HepG2 (cell line): ENCODE measurements around the gene MIEF1. TPM values are rescaled to one million over a fixed set of nuclear protein-coding genes. Genes with fewer than 3 reads are reported as not detected.

Experiments
- ATAC-seq: fragments of 200-7000 bp; cut with Tn5 transposase; 3 replicates; pipeline ENCODE4 v1.9.1; 2020; ENCODE audit warnings: mild to moderate bottlenecking, moderate library complexity
- BruUV-seq: library from RNA; stranded (reverse); fragments of 400-500 nt; replicated peaks from 2 replicates; lab custom pipeline; 2021; lab: Mats Ljungman, UMichigan
- CTCF ChIA-PET: fragments of 300-600 bp; formaldehyde crosslinking; extraction: SDS; loops from one replicate; lab custom pipeline; 2021; ENCODE audit warnings: low total read pairs, inconsistent platforms, low intra/inter-chr PET ratio; lab: Yijun Ruan, JAX
- POLR2A ChIA-PET: fragments of 350-600 bp; sonication (Branson Sonifier 250); formaldehyde crosslinking; loops from one replicate; lab custom pipeline; 2020; ENCODE audit warnings: antibody characterized with exemption, inconsistent platforms; lab: Yijun Ruan, JAX
- DNase-seq: peaks from one replicate; pipeline ENCODE4 v3.0.0-alpha.2; 2015; ENCODE audit warnings: low spot score
- FAIRE-seq: peaks from 3 replicates; lab custom pipeline; 2011; peaks lifted over from hg19 to GRCh38; lab: Jason Lieb, UNC
- H2AFZ ChIP-seq: one replicate; pipeline ENCODE4 v1.6.1; 2011; ENCODE audit warnings: low read length, inconsistent platforms
- H3K27ac ChIP-seq: fragments of 300-600 bp; 3 replicates; pipeline ENCODE4 v1.8.0; 2011; ENCODE audit warnings: mixed run types, mild to moderate bottlenecking, mixed read lengths, low read length, inconsistent platforms; ENCODE audit not compliant: insufficient read depth; ENCODE audit errors: extremely low read length
- H3K27me3 ChIP-seq, 2 experiments: fragments of 200-600 bp in 1 of 2; 2 replicates in 1 of 2; 3 replicates in 1 of 2; pipeline versions ENCODE4 v1.6.0 to v1.8.0; 2011; ENCODE audit warnings: low read length in 2 of 2, mild to moderate bottlenecking in 2 of 2, moderate library complexity in 2 of 2, inconsistent platforms in 1 of 2; ENCODE audit not compliant: insufficient read depth in 2 of 2, control insufficient read depth in 1 of 2
- H3K36me3 ChIP-seq, 2 experiments: fragments of 200-600 bp in 1 of 2; replicated peaks in 1 of 2; 2 replicates in 1 of 2; 3 replicates in 1 of 2; pipeline versions ENCODE4 v1.5.1 to v1.8.0; 2011; ENCODE audit warnings: low read length in 2 of 2, inconsistent platforms in 1 of 2; ENCODE audit not compliant: insufficient read depth in 2 of 2, control insufficient read depth in 1 of 2
- H3K4me1 ChIP-seq: 2 replicates; pipeline ENCODE4 v1.5.1; 2012; ENCODE audit warnings: low read length, inconsistent platforms; ENCODE audit not compliant: insufficient read depth
- H3K4me2 ChIP-seq: 2 replicates; pipeline ENCODE4 v1.6.0; 2011; ENCODE audit warnings: low read depth, low read length, inconsistent platforms
- H3K4me3 ChIP-seq, 3 experiments: fragments of 200-600 bp in 1 of 3; sonication (generic), shearing (Covaris generic) in 1 of 3; replicated peaks in 1 of 3; 2 replicates each; pipeline ENCODE4 v1.5.1; 2011 to 2016; ENCODE audit warnings: low read length in 3 of 3, inconsistent platforms in 2 of 3, low read depth in 2 of 3, mild to moderate bottlenecking in 2 of 3, control low read depth in 1 of 3, mixed read lengths in 1 of 3; ENCODE audit not compliant: insufficient read depth in 1 of 3
- H3K79me2 ChIP-seq: one replicate; pipeline ENCODE4 v1.6.1; 2011; ENCODE audit warnings: low read length, inconsistent platforms; ENCODE audit not compliant: insufficient read depth
- H3K9ac ChIP-seq: 2 replicates; pipeline ENCODE4 v1.6.0; 2011; ENCODE audit warnings: mild to moderate bottlenecking, low read depth, low read length, inconsistent platforms; ENCODE audit not compliant: insufficient read depth
- H3K9me3 ChIP-seq: 2 replicates; pipeline ENCODE4 v1.5.1; 2012; ENCODE audit warnings: mild to moderate bottlenecking, low read length
- H4K20me1 ChIP-seq: 2 replicates; pipeline ENCODE4 v1.6.0; 2011; ENCODE audit warnings: inconsistent platforms, mild to moderate bottlenecking, low read length, moderate library complexity; ENCODE audit not compliant: insufficient read depth
- ATM ChIP-seq: fragments of 450-650 bp; IDR thresholded peaks from 2 replicates; pipeline ENCODE4 v1.7.1; 2017; ENCODE audit warnings: mild to moderate bottlenecking, borderline replicate concordance
- NFKB2 ChIP-seq: sonication (generic); formaldehyde crosslinking; IDR thresholded peaks from 2 replicates; pipeline ENCODE4 v1.4.0; 2020; ENCODE audit warnings: missing genetic modification reagents, borderline replicate concordance
- NR0B2 ChIP-seq: sonication (generic); formaldehyde crosslinking; IDR thresholded peaks from 2 replicates; pipeline ENCODE4 v1.4.0; 2020; ENCODE audit warnings: mild to moderate bottlenecking, missing genetic modification reagents
- POGK ChIP-seq: sonication (generic); formaldehyde crosslinking; conservative IDR thresholded peaks from 2 replicates; pipeline ENCODE4 v1.8.0; 2022; ENCODE audit warnings: mild to moderate bottlenecking, moderate library complexity, missing genetic modification reagents
- WGBS: methylation state at CpG from one replicate; pipeline ENCODE4 v1.1.6; 2017; ENCODE audit warnings: low lambda C conversion rate; 5-methylcytosine and 5-hydroxymethylcytosine counted together
- in situ Hi-C: cut with HindIII; loops from 2 replicates; pipeline ENCODE4 v1.10.0; 2017; ENCODE audit warnings: low pct_unique_long_range_greater_than_20kb; ENCODE audit not compliant: extremely low pct_ligation_motif_present
- intact Hi-C: fragments of 100-400 bp; cut with micrococcal nuclease; formaldehyde crosslinking; loops from one replicate; pipeline ENCODE4 v1.10.0; 2022; ENCODE audit not compliant: unreplicated experiment
- polyA plus RNA-seq, 8 experiments: library from polyadenylated mRNA; depleted of rRNA in 3 of 8; stranded (reverse) in 7 of 8; unstranded in 1 of 8; fragments of >200 nt; fragmentation: Illumina TruSeq in 4 of 8; extraction: Trizol in 4 of 8; gene quantifications; 2 replicates each; pipeline versions ENCODE4 v1.2.1 to v1.2.3, GENCODE V29; 2011 to 2016; ENCODE audit warnings: low read depth in 4 of 8, missing spikeins in 1 of 8, mixed read lengths in 1 of 8; ENCODE audit not compliant: insufficient read depth in 1 of 8
- total RNA-seq, 5 experiments: library from RNA; depleted of rRNA; stranded (reverse); fragments of >200 nt; fragmentation: Illumina TruSeq; extraction: Trizol; gene quantifications; 2 replicates each; pipeline ENCODE4 v1.2.3, GENCODE V29; 2016; ENCODE audit warnings: low read depth in 1 of 5

MIEF1 gene
- total and polyA plus RNA-seq, 2 of the 13 experiments (the other 11 are each of a cell fraction or from before 2014, with no cell fraction given): 21.7 to 34.8 TPM

- in situ Hi-C loops: no loop called here
- peak overlapping the region; percentile 16 for H3K27ac ChIP-seq
Measured at GRCh38 chr22:39525658-39525975, 23.5 kb downstream of the MIEF1 start.

More at GRCh38 chr22:39525658-39525975, 23.5 kb downstream of the MIEF1 start:
- CTCF ChIA-PET: no interaction called here
- no peak overlapping the region for H2AFZ ChIP-seq
- peaks cover 16 to 40% of the 10 kb centered on the region in 2 experiments for H3K36me3 ChIP-seq
- H3K79me2 ChIP-seq: peaks cover 29% of the 10 kb centered on the region
- FAIRE-seq (no peak), ATAC-seq (peak; percentile 0; the same call in 1 of the 3 replicates), DNase-seq (no peak)
- no peak overlapping the region for H3K4me2 ChIP-seq
- POLR2A ChIA-PET: interaction anchor here (0.9 to 11.2 kb wide), 3 partner anchors 26 to 519 kb away, joined by 3 to 167 read pairs (median 3); partner anchors contain the start of genes MIEF1 and TAB1
- H3K9ac ChIP-seq: no peak overlapping the region
- H3K4me3 ChIP-seq: no peak overlapping the region
- peaks cover 71% of the 10 kb centered on the region for H4K20me1 ChIP-seq
- H3K9me3 ChIP-seq: no peaks in the 10 kb centered on the region
- H3K4me1 ChIP-seq: peaks cover 83% of the 10 kb centered on the region
- 0 out of 2 replicates have a peak, but pooled peaks have one; percentile 30 for TF ChIP-seq NFKB2 (CRISPR knock-in tag)
- TF ChIP-seq ATM: no peak
- TF ChIP-seq POGK (CRISPR knock-in tag): 0 out of 2 replicates have a peak, but pooled peaks have one; percentile 2
- 0 out of 2 replicates have a peak, but pooled peaks have one; percentile 16 for TF ChIP-seq NR0B2 (CRISPR knock-in tag)
- BruUV-seq: no TSS peak
- no peaks in the 10 kb centered on the region; a peak in 1 of 5 replicates for H3K27me3 ChIP-seq
- WGBS: 91% methylated on average over 4 of the region's 4 CpGs
- intact Hi-C loops: no loop called here
